Psoas muscle (tissue), 8 donors: Measurements from ENCODE around the gene ITPR1. TPM values are rescaled to one million over a fixed set of nuclear protein-coding genes. Genes with fewer than 3 reads are reported as not detected.
A peak's percentile ranks its signal among the peaks of the same experiment; 100 is the strongest.

ENCODE experiments used
- ATAC-seq, 4 donors: fragments of 200-7000 bp; cut with Tn5 transposase; one replicate each; pipeline ENCODE4 v1.9.1; 2020; ENCODE audit warnings: moderate library complexity in 3 of 4, mild to moderate bottlenecking in 2 of 4
- DNase-seq, 2 donors: peaks; one replicate each; pipeline ENCODE4 v3.0.0-alpha.2; 2020
- H3K27ac ChIP-seq: fragments of 200-600 bp; one replicate; pipeline ENCODE4 v1.8.0; 2022
- H3K27me3 ChIP-seq, 3 donors: fragments of 200-600 bp in 1 of 3; one replicate each; pipeline versions ENCODE4 v1.6.1 to v1.8.0; 2013 to 2022; ENCODE audit warnings: low read length in 2 of 3, mild to moderate bottlenecking in 2 of 3, moderate library complexity in 1 of 3; ENCODE audit not compliant: insufficient read depth in 3 of 3
- H3K36me3 ChIP-seq, 2 donors: fragments of 200-600 bp in 1 of 2; one replicate each; pipeline versions ENCODE4 v1.6.1 to v1.8.0; 2013 to 2022; ENCODE audit warnings: low read depth in 1 of 2, mild to moderate bottlenecking in 1 of 2, moderate library complexity in 1 of 2; ENCODE audit not compliant: insufficient read depth in 1 of 2
- H3K4me1 ChIP-seq: fragments of 200-600 bp; one replicate; pipeline ENCODE4 v1.8.0; 2022
- H3K4me3 ChIP-seq: fragments of 200-600 bp; one replicate; pipeline ENCODE4 v1.8.0; 2022; ENCODE audit warnings: mild to moderate bottlenecking
- H3K9me3 ChIP-seq: fragments of 200-600 bp; one replicate; pipeline ENCODE4 v1.8.0; 2022
- CTCF ChIP-seq: fragments of 200-600 bp; IDR thresholded peaks from one replicate; pipeline ENCODE4 v1.8.0; 2022; ENCODE audit warnings: antibody characterized with exemption
- WGBS, 3 donors: extraction: QIAGEN DNeasy Blood & Tissue Kit; methylation state at CpG; one replicate each; pipeline versions ENCODE4 v1.1.6 to v1.1.7; 2013; 5-methylcytosine and 5-hydroxymethylcytosine counted together
- intact Hi-C, 2 donors: fragments of 100-400 bp; cut with DNase I; formaldehyde crosslinking; loops; one replicate each; pipeline versions ENCODE4 v1.11.0 to v1.14.2; 2022
- polyA plus RNA-seq, 3 donors: library from polyadenylated mRNA; stranded (reverse); fragments of 200-250 nt; gene quantifications; one replicate each; pipeline ENCODE4 v1.2.3, GENCODE V29; 2013
- total RNA-seq, 4 donors: library from RNA; stranded (reverse); fragmentation: NEBNext Ultra II Directional in 2 of 4; extraction: Animal tissue kit (Norgen Biotek cat#: 25700) in 2 of 4; gene quantifications; one replicate each; pipeline versions ENCODE4 v1.2.1 to v1.2.4, GENCODE V29; 2021 to 2023
- donor health status: healthy with polysubstance abuse.
- donor health status: DM: no; HTN: no; CAD: no; lungs with moderate emphysema.
- donor health status: Bipolar disorder and iron deficiency.
- donor health status: healthy.
- donor health status: DM: yes; HTN: yes; CAD: no.
- donor health status: DM: no; HTN: no; CAD: no.
- donor health status: DM: no; HTN: no; CAD: no.
- donor health status: DM: yes; HTN: yes; CAD: no.

ITPR1 gene
- total and polyA plus RNA-seq, 7 donors: 4.4 to 9.2 (median 8.8) TPM

- 83 to 93% (median 88%) methylated on average over 11 of the region's 11 CpGs for WGBS, 3 donors
- no peak for DNase-seq
- no peaks in the 10 kb centered on the region for H3K27me3 ChIP-seq
- peaks cover 0 to 6% of the 10 kb centered on the region in 2 donors for H3K36me3 ChIP-seq
- H3K27ac ChIP-seq: no peak overlapping the region
- no peak for TF ChIP-seq CTCF
- no peak overlapping the region for H3K4me3 ChIP-seq
- no peak for ATAC-seq
- H3K4me1 ChIP-seq: peaks cover 40% of the 10 kb centered on the region
- intact Hi-C loops: loop anchor here in 1 of 2 donors (5.0 kb wide), 1 partner anchor 100 kb away; no protein-coding TSS in a partner anchor
- H3K9me3 ChIP-seq: no peaks in the 10 kb centered on the region
These were observed 328.8 kb downstream of the ITPR1 start for GRCh38 chr3:4821975-4822374.

- intact Hi-C loops: loop anchor here in 1 of 2 donors (5.0 kb wide), 1 partner anchor 100 kb away; no protein-coding TSS in a partner anchor
- no peak for TF ChIP-seq CTCF
- peaks cover 0 to 6% of the 10 kb centered on the region in 2 donors for H3K36me3 ChIP-seq
- ATAC-seq: peak in 1 of 4 donors; percentile 41
- 37 to 49% (median 38%) methylated on average over 6 of the region's 6 CpGs for WGBS, 3 donors
- H3K9me3 ChIP-seq: no peaks in the 10 kb centered on the region
- peaks cover 46% of the 10 kb centered on the region for H3K4me1 ChIP-seq
- H3K27ac ChIP-seq: no peak overlapping the region
- DNase-seq: no peak
- H3K4me3 ChIP-seq: no peak overlapping the region
- no peaks in the 10 kb centered on the region for H3K27me3 ChIP-seq
These were observed 329.4 kb downstream of the ITPR1 start for GRCh38 chr3:4822568-4822967.

- WGBS, 3 donors: 92 to 94% (median 93%) methylated on average over 1 of the region's 1 CpG
- H3K27ac ChIP-seq: no peak overlapping the region
- intact Hi-C loops: loop anchor here in 1 of 2 donors (5.0 kb wide), 1 partner anchor 101 kb away; no protein-coding TSS in a partner anchor
These were observed 330.2 kb downstream of the ITPR1 start for GRCh38 chr3:4823385-4823784.

GRCh38 chr3:4823986-4824925, 331.1 kb downstream of the ITPR1 start:
- H3K9me3 ChIP-seq: no peaks in the 10 kb centered on the region
- peaks cover 57% of the 10 kb centered on the region for H3K4me1 ChIP-seq
- no peaks in the 10 kb centered on the region for H3K27me3 ChIP-seq
- no peak for TF ChIP-seq CTCF
- no peak for DNase-seq
- ATAC-seq: peak in 2 of 4 donors; percentile 22 to 28
- intact Hi-C loops: loop anchor here in 1 of 2 donors (5.0 kb wide), 1 partner anchor 102 kb away; no protein-coding TSS in a partner anchor
- no peak overlapping the region for H3K4me3 ChIP-seq
- peak overlapping the region; percentile 84 for H3K27ac ChIP-seq
- H3K36me3 ChIP-seq: peaks cover 0 to 3% of the 10 kb centered on the region in 2 donors
- 80 to 86% (median 84%) methylated on average over 26 of the region's 26 CpGs for WGBS, 3 donors

More at GRCh38 chr3:4823385-4823784, 330.2 kb downstream of the ITPR1 start:
- ATAC-seq (no peak), DNase-seq (no peak)
- peaks cover 54% of the 10 kb centered on the region for H3K4me1 ChIP-seq
- H3K9me3 ChIP-seq: no peaks in the 10 kb centered on the region
- H3K36me3 ChIP-seq: peaks cover 0 to 3% of the 10 kb centered on the region in 2 donors
- no peak overlapping the region for H3K4me3 ChIP-seq
- H3K27me3 ChIP-seq: no peaks in the 10 kb centered on the region
- TF ChIP-seq CTCF: no peak
